ENCODE data around the gene RFT1.

- no peak for TF ChIP-seq CTCF (IDR thresholded peaks at IDR 0.05)
- no peak for TF ChIP-seq POLR2A (IDR thresholded peaks at IDR 0.05)
- TF ChIP-seq POLR2AphosphoS5 (IDR thresholded peaks at IDR 0.05): no peak
These were observed 25.5 kb downstream of the RFT1 start for GRCh38 chr3:53104762-53105161.

All from transverse colon (tissue), 4 donors.